ENCODE results near the gene DEFB116. TPM values are rescaled to one million over a fixed set of nuclear protein-coding genes. Genes with fewer than 3 reads are reported as not detected.

Gene DEFB116
- not detected in 2 replicates for total RNA-seq

GRCh38 chr20:31308535-31309162 lies at the start of gene DEFB116:
TSS of gene DEFB116 (minus strand) at chr20:31308585. CDS start at chr20:31308585, 0 bp downstream.

GRCh38 chr20:31257364-31257763 lies 51.0 kb downstream of the DEFB116 start, which contains the start of gene DEFB115:
TSS of gene DEFB115 (plus strand) at chr20:31257664. CDS start at chr20:31257664, 0 bp downstream.

Other genes with a start within 250 kb of the DEFB116 start
- gene DEFB115, start 50.9 kb downstream of the DEFB116 start, total RNA-seq, result not detected in 2 replicates
- not detected in 2 replicates for gene DEFB118, start 60.0 kb upstream of the DEFB116 start, total RNA-seq
- not detected in 2 replicates for gene DEFB119, start 82.0 kb upstream of the DEFB116 start, total RNA-seq
- gene DEFB121, start 97.6 kb upstream of the DEFB116 start, total RNA-seq, result not detected in 2 replicates
- not detected in 2 replicates for gene DEFB123, start 132.0 kb upstream of the DEFB116 start, total RNA-seq
- not detected in 2 replicates for gene DEFB124, start 166.5 kb upstream of the DEFB116 start, total RNA-seq
- not detected in 2 replicates for gene REM1, start 166.7 kb upstream of the DEFB116 start, total RNA-seq
- gene HM13, start 205.9 kb upstream of the DEFB116 start, total RNA-seq, result 60.9 and 70.1 TPM in 2 replicates

All from uterine smooth muscle cell (primary cell).